Activated CD4-positive, alpha-beta memory T cell treated with anti-CD3 and anti-CD28 coated beads for 36 hours (primary cell): ENCODE data around the gene DDX19B. TPM values are rescaled to one million over a fixed set of nuclear protein-coding genes. Genes with fewer than 3 reads are reported as not detected.
A peak's percentile ranks its signal among the peaks of the same experiment; 100 is the strongest.
"Not testable (repeated sequence)": the region's sequence is repeated elsewhere in the genome, so short reads cannot be mapped to it uniquely, and the experiment has no call there.

Experiments
- CTCF ChIA-PET: fragments of 350-600 bp; sonication (Branson Sonifier 250); formaldehyde crosslinking; loops from one replicate; lab custom pipeline; 2021; ENCODE audit warnings: antibody characterized with exemption, inconsistent platforms; lab: Charles Lee
- POLR2A ChIA-PET: fragments of 350-600 bp; sonication (Branson Sonifier 250); formaldehyde crosslinking; loops from one replicate; lab custom pipeline; 2021; ENCODE audit warnings: antibody characterized with exemption; lab: Charles Lee
- DNase-seq: peaks from one replicate; pipeline ENCODE4 v3.0.0-alpha.2; 2020
- H3K27ac Mint-ChIP-seq: one replicate; pipeline ENCODE4 v1.8.0; 2021; ENCODE audit warnings: mixed read lengths
- H3K27me3 Mint-ChIP-seq: one replicate; pipeline ENCODE4 v1.8.0; 2021; ENCODE audit warnings: mixed read lengths
- H3K36me3 Mint-ChIP-seq: one replicate; pipeline ENCODE4 v1.8.0; 2021; ENCODE audit warnings: mixed read lengths
- H3K4me1 Mint-ChIP-seq: one replicate; pipeline ENCODE4 v1.8.0; 2021; ENCODE audit warnings: low read depth, mixed read lengths
- H3K4me3 Mint-ChIP-seq: one replicate; pipeline ENCODE4 v1.8.0; 2021; ENCODE audit warnings: mild to moderate bottlenecking, mixed read lengths
- H3K9me3 Mint-ChIP-seq: one replicate; pipeline ENCODE4 v1.8.0; 2021; ENCODE audit warnings: mixed read lengths
- intact Hi-C: fragments of 100-400 bp; cut with micrococcal nuclease; formaldehyde crosslinking; loops from one replicate; pipeline ENCODE4 v1.15.1; 2023
- total RNA-seq, 2 experiments: library from RNA; stranded (reverse); gene quantifications; one replicate each; pipeline ENCODE4 v1.2.3, GENCODE V29; 2021

DDX19B gene
- total RNA-seq, 2 experiments from 2014 or later, result 31.2 to 36.6 TPM

GRCh38 chr16:70289229-70290094 is 9.5 kb upstream of the DDX19B start, which contains the start of gene AARS1:
Gene AARS1 (minus strand): TSS chr16:70289506. CDS start chr16:70282763, 6,743 bp downstream.
- peak within 1 kb of the TSS; percentile 98 for H3K4me3 Mint-ChIP-seq
- DNase-seq, result peak; percentile 97
- H3K27ac Mint-ChIP-seq, result peak within 1 kb of the TSS; percentile 98
- no peaks in the 10 kb centered on the region for H3K9me3 Mint-ChIP-seq
- H3K27me3 Mint-ChIP-seq, result peaks cover 2% of the 10 kb centered on the region
- POLR2A ChIA-PET, result interaction anchor here (0.6 to 2.9 kb wide), 12 partner anchors 9 to 1480 kb away, joined by 3 to 32 read pairs (median 8); partner anchors contain the start of genes DDX19A, DDX19B and EXOSC6
- CTCF ChIA-PET, result interaction anchor here (1.0 to 1.5 kb wide), 3 partner anchors 16 to 37 kb away, joined by 3 to 11 read pairs (median 3); partner anchors contain the start of gene EXOSC6
- peaks cover 31% of the 10 kb centered on the region for H3K4me1 Mint-ChIP-seq
- H3K36me3 Mint-ChIP-seq, result peaks cover 19% of the 10 kb centered on the region
- intact Hi-C loops, result loop anchor here (1.0 to 2.0 kb wide), 4 partner anchors 10 to 233 kb away; partner anchors contain the start of genes COG4, DDX19A, DDX19B and SF3B3

DNA sequence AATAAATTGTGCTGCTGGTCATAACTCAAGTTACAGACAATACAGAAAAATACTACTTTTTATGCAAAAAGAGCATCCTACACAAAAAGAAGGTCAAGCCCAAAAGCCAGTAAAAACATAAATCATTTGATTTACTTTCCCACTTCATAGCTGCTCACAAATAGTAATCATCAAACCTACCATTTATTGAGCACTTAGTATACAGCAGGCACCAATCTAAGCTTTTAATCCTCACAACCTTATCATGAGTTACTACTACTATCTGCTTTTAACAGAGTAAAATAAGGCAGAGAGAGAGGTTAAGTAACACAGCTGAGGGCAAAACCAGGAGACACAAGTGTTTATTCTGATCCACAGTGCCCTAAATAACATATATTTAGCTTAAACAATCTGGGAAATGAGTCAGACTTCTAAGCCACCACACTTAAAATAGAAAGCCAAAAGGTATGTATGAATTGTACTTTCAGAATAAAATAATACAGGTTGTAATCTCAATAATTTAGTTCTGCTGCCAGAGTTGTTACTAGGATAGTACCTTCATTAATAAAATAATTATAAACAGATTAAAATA is 8.0 kb upstream of the DDX19B start:
- intact Hi-C loops, result no loop called here
- POLR2A ChIA-PET, result interaction anchor here (0.7 to 2.5 kb wide), 3 partner anchors 10 to 82 kb away, joined by 3 to 9 read pairs (median 3); partner anchors contain the start of gene DDX19A
- DNase-seq, result no peak
- peak overlapping the region; percentile 38 for H3K27ac Mint-ChIP-seq
- CTCF ChIA-PET, result interaction anchor here (0.9 kb wide), 1 partner anchor 16 kb away, joined by 3 read pairs; no protein-coding TSS in a partner anchor
- no peak overlapping the region for H3K4me3 Mint-ChIP-seq
- peaks cover 9% of the 10 kb centered on the region for H3K36me3 Mint-ChIP-seq
- peaks cover 2% of the 10 kb centered on the region for H3K27me3 Mint-ChIP-seq
- H3K9me3 Mint-ChIP-seq, result no peaks in the 10 kb centered on the region
- H3K4me1 Mint-ChIP-seq, result peaks cover 22% of the 10 kb centered on the region

DNA sequence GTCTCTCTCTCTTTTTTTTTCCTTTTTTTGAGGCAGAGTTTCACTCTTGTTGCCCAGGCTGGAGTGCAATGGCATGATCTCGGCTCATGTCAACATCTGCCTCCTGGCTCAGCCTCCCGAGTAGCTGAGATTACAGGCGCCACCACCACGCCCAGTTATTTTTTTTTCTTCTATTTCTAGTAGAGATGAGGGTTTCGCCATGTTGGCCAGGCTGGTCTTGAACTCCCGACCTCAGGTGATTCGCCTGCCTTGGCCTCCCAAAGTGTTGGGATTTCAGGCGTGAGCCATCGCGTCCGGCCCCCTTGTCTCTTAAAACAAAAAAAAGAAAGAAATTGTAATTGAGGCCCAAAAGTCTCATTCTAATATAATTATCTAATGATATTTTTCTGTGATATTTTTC is 6.8 kb upstream of the DDX19B start:
- H3K36me3 Mint-ChIP-seq, H3K27ac Mint-ChIP-seq, H3K27me3 Mint-ChIP-seq, DNase-seq, H3K4me3 Mint-ChIP-seq, intact Hi-C loops, H3K9me3 Mint-ChIP-seq, CTCF ChIA-PET: not testable (repeated sequence)
- POLR2A ChIA-PET, result interaction anchor here (0.7 to 2.5 kb wide), 2 partner anchors 9 to 64 kb away, joined by 7 to 9 read pairs; no protein-coding TSS in a partner anchor
- H3K4me1 Mint-ChIP-seq, result peaks cover 22% of the 10 kb centered on the region

- DNase-seq, result no peak
- CTCF ChIA-PET, result no interaction called here
- no peaks in the 10 kb centered on the region for H3K27me3 Mint-ChIP-seq
- H3K4me3 Mint-ChIP-seq, result no peak overlapping the region
- no peak overlapping the region for H3K27ac Mint-ChIP-seq
- intact Hi-C loops, result no loop called here
- H3K4me1 Mint-ChIP-seq, result peaks cover 18% of the 10 kb centered on the region
- no peaks in the 10 kb centered on the region for H3K9me3 Mint-ChIP-seq
- POLR2A ChIA-PET, result no interaction called here
- no peaks in the 10 kb centered on the region for H3K36me3 Mint-ChIP-seq
These were observed 4.5 kb upstream of the DDX19B start for GRCh38 chr16:70294385-70295025.

DNA sequence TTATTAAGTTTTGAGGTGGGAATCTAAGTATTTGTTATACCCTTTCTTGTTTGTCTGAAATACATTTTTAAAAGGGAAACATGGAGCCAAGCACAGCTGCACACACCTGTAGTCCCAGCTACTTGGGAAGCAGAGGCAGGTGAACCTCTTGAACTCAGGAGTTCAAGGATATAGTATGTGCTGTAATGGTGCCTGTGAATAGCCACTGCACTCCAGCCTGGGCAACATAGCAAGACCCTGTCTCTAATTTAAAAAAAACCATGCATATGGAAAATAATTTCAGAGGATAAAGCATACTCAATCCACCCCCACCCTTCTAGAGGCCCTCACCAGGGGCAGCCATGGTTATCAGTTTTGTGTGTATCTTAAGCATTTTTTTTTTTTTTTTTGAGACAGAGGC is 3.4 kb upstream of the DDX19B start:
- H3K4me3 Mint-ChIP-seq, result no peak overlapping the region
- CTCF ChIA-PET, result no interaction called here

DNA sequence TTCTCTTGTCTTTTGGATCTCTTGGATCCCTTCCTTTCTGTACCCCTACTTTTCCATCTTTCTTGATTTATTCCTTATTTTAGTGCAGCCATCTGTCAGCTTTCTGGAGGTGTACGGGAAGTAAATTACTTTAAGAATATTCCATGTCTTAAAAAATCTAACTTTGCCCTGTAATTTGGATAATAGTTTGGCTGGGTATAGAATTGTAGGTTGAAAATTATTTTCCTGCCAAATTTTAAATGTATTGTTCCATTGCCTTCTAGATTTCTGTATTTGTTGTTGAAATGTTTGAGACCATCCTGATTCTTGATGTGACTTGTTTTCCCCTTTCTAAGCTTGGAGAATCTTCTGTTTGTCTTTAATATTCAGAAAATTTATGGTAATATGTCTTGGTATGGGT is 2.1 kb downstream of the DDX19B start:
- Mint-ChIP-seq H3K4me1 (peaks cover 46% of the 10 kb centered on the region), H3K27ac (no peak overlapping the region), H3K9me3 (peaks cover 10% of the 10 kb centered on the region), H3K4me3 (peak overlapping the region; percentile 8), H3K36me3 (peaks cover 23% of the 10 kb centered on the region), H3K27me3 (no peaks in the 10 kb centered on the region)
- POLR2A ChIA-PET, result interaction anchor here (0.6 to 2.8 kb wide), 3 partner anchors 10 to 183 kb away, joined by 3 to 9 read pairs (median 3); partner anchors contain the start of gene DDX19A
- CTCF ChIA-PET, result no interaction called here
- intact Hi-C loops, result no loop called here
- DNase-seq, result no peak

More for the DNA sequence above, 3.4 kb upstream of the DDX19B start:
- Mint-ChIP-seq H3K36me3 (no peaks in the 10 kb centered on the region), H3K27ac (no peak overlapping the region), H3K27me3 (no peaks in the 10 kb centered on the region), H3K9me3 (no peaks in the 10 kb centered on the region), H3K4me1 (peaks cover 24% of the 10 kb centered on the region)
- POLR2A ChIA-PET, result interaction anchor here (0.6 kb wide), 1 partner anchor 181 kb away, joined by 3 read pairs; the partner anchor contains the start of gene PDPR
- DNase-seq, result no peak
- intact Hi-C loops, result no loop called here

DNA sequence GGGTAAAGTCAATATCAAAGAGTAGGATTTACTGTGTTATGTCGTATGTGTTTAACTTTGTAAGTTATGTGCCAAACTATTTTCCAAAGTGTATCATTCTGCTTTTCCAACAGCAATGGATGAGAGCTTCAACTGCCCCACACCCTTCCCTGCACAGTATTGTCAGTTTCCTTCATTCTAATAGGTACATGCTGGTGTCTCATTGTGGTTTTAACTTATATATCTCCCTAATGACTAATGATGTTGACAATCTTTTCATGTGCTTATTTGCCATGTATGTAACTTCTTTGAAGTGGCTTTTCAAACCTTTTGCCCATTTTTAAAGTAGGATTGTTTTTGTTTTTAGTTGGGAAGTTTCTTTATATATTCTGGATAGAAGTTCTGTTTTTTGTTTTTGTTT is 3.8 kb downstream of the DDX19B start:
- DNase-seq, result no peak
- no peaks in the 10 kb centered on the region for H3K27me3 Mint-ChIP-seq
- peaks cover 48% of the 10 kb centered on the region for H3K4me1 Mint-ChIP-seq
- H3K4me3 Mint-ChIP-seq, result no peak overlapping the region
- H3K9me3 Mint-ChIP-seq, result peaks cover 10% of the 10 kb centered on the region
- intact Hi-C loops, result no loop called here
- no peak overlapping the region for H3K27ac Mint-ChIP-seq
- peaks cover 23% of the 10 kb centered on the region for H3K36me3 Mint-ChIP-seq
- POLR2A ChIA-PET, result no interaction called here
- CTCF ChIA-PET, result no interaction called here

- Mint-ChIP-seq H3K9me3 (peaks cover 10% of the 10 kb centered on the region), H3K36me3 (peaks cover 23% of the 10 kb centered on the region), H3K27me3 (no peaks in the 10 kb centered on the region), H3K4me3 (no peak overlapping the region), H3K27ac (peak overlapping the region; percentile 5), H3K4me1 (peaks cover 37% of the 10 kb centered on the region)
- intact Hi-C loops, result no loop called here
- DNase-seq, result no peak
- POLR2A ChIA-PET, result interaction anchor here (1.2 kb wide), 1 partner anchor 16 kb away, joined by 3 read pairs; no protein-coding TSS in a partner anchor
- CTCF ChIA-PET, result interaction anchor here (0.8 kb wide), 1 partner anchor 16 kb away, joined by 3 read pairs; the partner anchor contains the start of gene AARS1
These were observed 6.0 kb downstream of the DDX19B start for GRCh38 chr16:70304892-70305448.

DNA sequence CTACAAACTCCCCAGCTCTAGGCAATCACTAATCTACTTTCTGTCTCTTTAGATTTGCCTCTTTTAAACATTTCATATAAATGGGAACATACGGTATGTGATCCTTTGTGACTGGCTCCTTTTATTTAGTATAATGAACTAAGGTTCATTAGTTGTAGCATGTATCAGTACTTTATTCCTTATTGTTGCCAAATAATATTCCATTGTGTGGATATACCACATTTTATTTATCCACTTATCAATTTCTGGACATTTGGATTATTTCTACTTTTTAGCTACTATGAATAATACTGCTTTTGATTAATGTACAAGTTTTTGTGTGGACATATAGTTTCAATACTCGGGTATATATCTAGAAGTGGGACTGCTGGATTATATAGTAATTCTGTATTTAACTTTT is 7.9 kb downstream of the DDX19B start:
- DNase-seq, result no peak
- intact Hi-C loops, result no loop called here
- Mint-ChIP-seq H3K27me3 (no peaks in the 10 kb centered on the region), H3K9me3 (no peaks in the 10 kb centered on the region), H3K4me1 (peaks cover 21% of the 10 kb centered on the region), H3K27ac (no peak overlapping the region), H3K4me3 (no peak overlapping the region), H3K36me3 (peaks cover 11% of the 10 kb centered on the region)
- ChIA-PET CTCF (interaction anchor here (1.0 to 1.7 kb wide), 3 partner anchors 16 to 54 kb away, joined by 3 to 6 read pairs (median 3); partner anchors contain the start of gene DDX19A), POLR2A (no interaction called here)

DNA sequence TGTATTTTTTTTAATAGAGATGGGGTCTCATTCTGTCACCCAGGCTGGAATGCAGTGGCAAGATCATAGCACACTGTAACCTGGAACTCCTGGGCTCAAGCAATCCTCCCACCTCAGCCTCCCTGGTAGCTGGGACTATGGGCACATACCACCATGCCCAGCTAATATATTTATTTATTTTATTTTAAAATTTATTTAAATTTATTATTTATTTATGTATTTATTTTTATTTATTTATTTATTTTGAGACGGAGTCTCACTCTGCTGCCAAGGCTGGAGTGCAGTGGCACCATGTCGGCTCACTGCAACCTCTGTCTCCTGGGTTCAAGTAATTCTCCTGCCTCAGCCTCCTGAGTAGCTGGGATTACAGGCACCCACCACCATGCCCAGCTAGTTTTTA is 8.7 kb downstream of the DDX19B start:
- POLR2A ChIA-PET, result not testable (repeated sequence)

GRCh38 chr16:70320121-70320520 is 21.1 kb downstream of the DDX19B start:
- intact Hi-C loops, result no loop called here
- DNase-seq, result no peak
- H3K4me1 Mint-ChIP-seq, result no peaks in the 10 kb centered on the region
- no peaks in the 10 kb centered on the region for H3K9me3 Mint-ChIP-seq
- no peak overlapping the region for H3K4me3 Mint-ChIP-seq
- ChIA-PET CTCF (interaction anchor here (1.0 kb wide), 1 partner anchor 53 kb away, joined by 3 read pairs; no protein-coding TSS in a partner anchor), POLR2A (no interaction called here)
- peaks cover 9% of the 10 kb centered on the region for H3K36me3 Mint-ChIP-seq
- H3K27ac Mint-ChIP-seq, result no peak overlapping the region
- H3K27me3 Mint-ChIP-seq, result no peaks in the 10 kb centered on the region

More for the DNA sequence above, 8.7 kb downstream of the DDX19B start:
- DNase-seq, H3K27ac Mint-ChIP-seq, intact Hi-C loops, H3K27me3 Mint-ChIP-seq, H3K9me3 Mint-ChIP-seq, H3K4me3 Mint-ChIP-seq, H3K36me3 Mint-ChIP-seq: not testable (repeated sequence)
- CTCF ChIA-PET, result interaction anchor here (1.0 kb wide), 1 partner anchor 17 kb away, joined by 3 read pairs; no protein-coding TSS in a partner anchor
- peaks cover 15% of the 10 kb centered on the region for H3K4me1 Mint-ChIP-seq
